ENCODE results near the gene LGR4. TPM values are rescaled to one million over a fixed set of nuclear protein-coding genes. Genes with fewer than 3 reads are reported as not detected.

LGR4 gene
- total RNA-seq, 1 experiment from 2014 or later, result 37.1 TPM

DNA sequence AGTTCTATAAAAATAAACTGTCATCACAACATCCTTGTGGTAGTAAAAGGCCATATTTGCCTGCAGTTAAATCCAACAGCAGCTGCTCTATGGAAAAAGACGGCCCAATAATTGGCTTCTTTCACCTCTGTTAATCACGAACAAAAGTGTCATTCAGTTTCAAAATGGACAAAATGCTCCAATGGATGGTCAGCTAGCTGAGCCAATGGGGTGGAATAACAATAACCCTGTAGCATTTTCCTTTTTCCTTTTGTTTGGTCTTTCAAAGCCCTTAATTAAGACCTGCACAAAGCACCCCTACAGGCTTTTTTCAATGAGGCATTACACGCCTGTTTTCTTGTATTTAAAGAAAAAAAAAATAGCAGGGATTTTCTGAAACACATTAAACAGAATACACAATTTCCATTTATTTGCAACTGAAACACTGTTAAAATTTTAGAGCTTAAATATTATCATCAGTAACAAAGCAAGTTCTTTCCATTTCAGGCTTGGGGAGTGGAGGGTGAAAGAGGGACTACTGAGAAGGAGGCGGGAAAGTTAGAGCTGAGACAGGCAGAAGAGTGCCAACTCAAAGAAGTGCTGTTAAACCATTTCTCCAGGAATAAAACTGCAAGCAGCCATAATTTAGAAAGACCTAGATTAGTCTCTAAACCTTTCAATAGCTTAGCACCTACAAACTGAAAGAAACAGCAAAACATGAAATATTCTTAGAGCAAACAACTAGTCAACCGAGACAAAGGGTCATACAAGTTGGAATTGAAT is 28.7 kb downstream of the LGR4 start:
- no TSS peak for BruUV-seq (replicated peaks)
- peaks cover 9% of the 10 kb centered on the region for H3K36me3 Mint-ChIP-seq (ENCODE audit: insufficient read depth, unreplicated experiment)
- TF ChIP-seq, protein P1, sequence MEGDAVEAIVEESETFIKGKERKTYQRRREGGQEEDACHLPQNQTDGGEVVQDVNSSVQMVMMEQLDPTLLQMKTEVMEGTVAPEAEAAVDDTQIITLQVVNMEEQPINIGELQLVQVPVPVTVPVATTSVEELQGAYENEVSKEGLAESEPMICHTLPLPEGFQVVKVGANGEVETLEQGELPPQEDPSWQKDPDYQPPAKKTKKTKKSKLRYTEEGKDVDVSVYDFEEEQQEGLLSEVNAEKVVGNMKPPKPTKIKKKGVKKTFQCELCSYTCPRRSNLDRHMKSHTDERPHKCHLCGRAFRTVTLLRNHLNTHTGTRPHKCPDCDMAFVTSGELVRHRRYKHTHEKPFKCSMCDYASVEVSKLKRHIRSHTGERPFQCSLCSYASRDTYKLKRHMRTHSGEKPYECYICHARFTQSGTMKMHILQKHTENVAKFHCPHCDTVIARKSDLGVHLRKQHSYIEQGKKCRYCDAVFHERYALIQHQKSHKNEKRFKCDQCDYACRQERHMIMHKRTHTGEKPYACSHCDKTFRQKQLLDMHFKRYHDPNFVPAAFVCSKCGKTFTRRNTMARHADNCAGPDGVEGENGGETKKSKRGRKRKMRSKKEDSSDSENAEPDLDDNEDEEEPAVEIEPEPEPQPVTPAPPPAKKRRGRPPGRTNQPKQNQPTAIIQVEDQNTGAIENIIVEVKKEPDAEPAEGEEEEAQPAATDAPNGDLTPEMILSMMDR (IDR thresholded peaks at IDR 0.05; ENCODE audit: insufficient read depth in 1 of 2, low read depth in 1 of 2, low read length in 1 of 2, severe bottlenecking in 1 of 2, unreplicated experiment in 1 of 2), result no peak
- no peaks in the 10 kb centered on the region for H3K9me3 ChIP-seq
- peaks cover 12% of the 10 kb centered on the region for H3K4me1 Mint-ChIP-seq (ENCODE audit: low read depth, unreplicated experiment)
- no peak overlapping the region for H3K27ac Mint-ChIP-seq (ENCODE audit: unreplicated experiment)
- H3K9me3 Mint-ChIP-seq (ENCODE audit: unreplicated experiment), result no peaks in the 10 kb centered on the region
- no peaks in the 10 kb centered on the region for H3K27me3 Mint-ChIP-seq (ENCODE audit: insufficient read depth, unreplicated experiment)
- intact Hi-C loops (cut with micrococcal nuclease; ENCODE audit: unreplicated experiment), result loop anchor here (2.0 kb wide), 1 partner anchor 51 kb away; no protein-coding TSS in a partner anchor
- H3K4me1 ChIP-seq, result no peaks in the 10 kb centered on the region
- CTCF ChIA-PET, result no interaction called here
- no peak overlapping the region for H3K4me3 Mint-ChIP-seq (ENCODE audit: unreplicated experiment)
- DNase-seq, result no peak
- peaks cover 3% of the 10 kb centered on the region; the same call in 1 of the 2 replicates for H3K36me3 ChIP-seq (ENCODE audit: control insufficient read depth, insufficient read depth, low read length)
- H3K27me3 ChIP-seq (replicated peaks; ENCODE audit: control insufficient read depth, insufficient read depth, low read length), result no peaks in the 10 kb centered on the region
- no peak overlapping the region for H3K4me3 ChIP-seq (ENCODE audit: low read depth, low read length)
- POLR2A ChIA-PET, result no interaction called here

DNA sequence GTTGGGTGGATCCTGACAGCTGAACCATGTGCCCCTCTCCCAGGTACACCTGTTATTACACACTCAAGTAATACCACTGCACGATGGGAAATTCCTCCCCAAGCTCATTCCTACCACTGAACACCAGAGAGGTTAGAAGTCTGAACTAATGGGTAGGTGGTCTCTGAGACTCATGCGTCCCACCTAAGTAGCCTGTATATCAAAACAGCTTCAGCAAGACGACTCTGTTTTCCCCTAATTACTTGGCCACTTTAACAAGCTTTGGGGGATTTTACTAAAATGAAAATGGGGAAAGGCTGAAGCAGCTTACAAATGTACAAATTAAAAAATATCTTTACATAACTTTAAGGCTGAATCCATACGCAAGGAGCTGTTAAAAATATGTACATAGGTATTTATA is 29.4 kb downstream of the LGR4 start:
- H3K4me3 Mint-ChIP-seq (ENCODE audit: unreplicated experiment), result no peak overlapping the region
- BruUV-seq (replicated peaks), result no TSS peak

DNA sequence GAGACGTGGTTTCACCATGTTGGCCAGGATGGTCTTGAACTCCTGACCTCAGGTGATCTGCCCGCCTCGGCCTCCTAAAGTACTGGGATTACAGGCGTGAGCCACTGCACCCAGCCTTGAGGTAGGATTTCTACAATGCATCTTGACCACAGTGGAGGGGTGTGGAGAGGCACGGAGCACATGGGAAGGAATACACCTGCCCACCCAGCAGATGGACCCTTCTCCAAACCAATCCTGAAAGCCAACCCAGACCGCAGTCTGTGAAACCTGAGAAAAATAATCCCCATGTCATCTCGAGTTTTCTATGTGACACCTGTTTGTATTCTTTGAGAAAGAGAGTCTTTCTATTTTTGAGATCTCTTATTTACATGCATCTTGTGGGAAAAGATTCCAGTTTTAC is 32.5 kb downstream of the LGR4 start:
- H3K27me3 Mint-ChIP-seq (ENCODE audit: insufficient read depth, unreplicated experiment), result no peaks in the 10 kb centered on the region
- H3K4me3 ChIP-seq (ENCODE audit: low read depth, low read length), result no peak overlapping the region
- H3K9me3 Mint-ChIP-seq (ENCODE audit: unreplicated experiment), result no peaks in the 10 kb centered on the region
- no peaks in the 10 kb centered on the region for H3K9me3 ChIP-seq
- peaks cover 13% of the 10 kb centered on the region for H3K4me1 Mint-ChIP-seq (ENCODE audit: low read depth, unreplicated experiment)
- intact Hi-C loops (cut with micrococcal nuclease; ENCODE audit: unreplicated experiment), result no loop called here
- peaks cover 3% of the 10 kb centered on the region; the same call in 1 of the 2 replicates for H3K36me3 ChIP-seq (ENCODE audit: control insufficient read depth, insufficient read depth, low read length)
- H3K4me3 Mint-ChIP-seq (ENCODE audit: unreplicated experiment), result no peak overlapping the region
- no TSS peak for BruUV-seq (replicated peaks)
- CTCF ChIA-PET, result no interaction called here
- H3K4me1 ChIP-seq, result no peaks in the 10 kb centered on the region
- DNase-seq, result no peak
- POLR2A ChIA-PET, result interaction anchor here (0.6 kb wide), 1 partner anchor 33 kb away, joined by 8 read pairs; no protein-coding TSS in a partner anchor
- TF ChIP-seq, protein P1 (IDR thresholded peaks at IDR 0.05; ENCODE audit: insufficient read depth in 1 of 2, low read depth in 1 of 2, low read length in 1 of 2, severe bottlenecking in 1 of 2, unreplicated experiment in 1 of 2), result no peak
- H3K27me3 ChIP-seq (replicated peaks; ENCODE audit: control insufficient read depth, insufficient read depth, low read length), result no peaks in the 10 kb centered on the region
- peaks cover 9% of the 10 kb centered on the region for H3K36me3 Mint-ChIP-seq (ENCODE audit: insufficient read depth, unreplicated experiment)
- H3K27ac Mint-ChIP-seq (ENCODE audit: unreplicated experiment), result no peak overlapping the region

More for the DNA sequence above, 29.4 kb downstream of the LGR4 start:
- no peaks in the 10 kb centered on the region for H3K27me3 Mint-ChIP-seq (ENCODE audit: insufficient read depth, unreplicated experiment)
- no peaks in the 10 kb centered on the region for H3K9me3 Mint-ChIP-seq (ENCODE audit: unreplicated experiment)
- H3K27ac Mint-ChIP-seq (ENCODE audit: unreplicated experiment), result no peak overlapping the region
- Histone ChIP-seq H3K36me3 (ENCODE audit: control insufficient read depth, insufficient read depth, low read length) (peaks cover 3% of the 10 kb centered on the region; the same call in 1 of the 2 replicates), H3K9me3 (no peaks in the 10 kb centered on the region), H3K4me3 (ENCODE audit: low read depth, low read length) (no peak overlapping the region), H3K4me1 (no peaks in the 10 kb centered on the region), H3K27me3 (replicated peaks; ENCODE audit: control insufficient read depth, insufficient read depth, low read length) (no peaks in the 10 kb centered on the region)
- intact Hi-C loops (cut with micrococcal nuclease; ENCODE audit: unreplicated experiment), result no loop called here
- ChIA-PET POLR2A (no interaction called here), CTCF (no interaction called here)
- peaks cover 16% of the 10 kb centered on the region for H3K4me1 Mint-ChIP-seq (ENCODE audit: low read depth, unreplicated experiment)
- no peak for DNase-seq
- TF ChIP-seq, protein P1 (IDR thresholded peaks at IDR 0.05; ENCODE audit: insufficient read depth in 1 of 2, low read depth in 1 of 2, low read length in 1 of 2, severe bottlenecking in 1 of 2, unreplicated experiment in 1 of 2), result no peak
- H3K36me3 Mint-ChIP-seq (ENCODE audit: insufficient read depth, unreplicated experiment), result peaks cover 9% of the 10 kb centered on the region
